GM19324 (cell line): ENCODE data around the gene AIFM3.

Source experiments
- ATAC-seq: cut with Tn5 transposase; IDR thresholded peaks from one replicate; pipeline ENCODE4 v1.9.1; 2021; ENCODE audit warnings: mild to moderate bottlenecking, moderate library complexity; ENCODE audit not compliant: unreplicated experiment, low FRiP score

The AIFM3 gene

GRCh38 chr22:20988573-20989322 is 21.7 kb downstream of the AIFM3 start:
- no peak for ATAC-seq

- ATAC-seq, result no peak
Observed at GRCh38 chr22:20989323-20990138, 22.5 kb downstream of the AIFM3 start.

GRCh38 chr22:20990184-20991180 is 23.4 kb downstream of the AIFM3 start:
- ATAC-seq, result no peak

- no peak for ATAC-seq
Observed at GRCh38 chr22:20991252-20992055, 24.4 kb downstream of the AIFM3 start.

- no peak for ATAC-seq
Observed at GRCh38 chr22:20992056-20992442, 25.0 kb downstream of the AIFM3 start.

GRCh38 chr22:20992456-20993303 is 25.6 kb downstream of the AIFM3 start:
- no peak for ATAC-seq

- ATAC-seq, result no peak
Observed at GRCh38 chr22:20993304-20994127, 26.5 kb downstream of the AIFM3 start.

- no peak for ATAC-seq
Observed at GRCh38 chr22:20994128-20994901, 27.3 kb downstream of the AIFM3 start.

GRCh38 chr22:20994902-20995241 is 27.8 kb downstream of the AIFM3 start:
- ATAC-seq, result no peak

GRCh38 chr22:20995329-20996030 is 28.4 kb downstream of the AIFM3 start:
- no peak for ATAC-seq

- no peak for ATAC-seq
Observed at GRCh38 chr22:20996031-20996410, 29.0 kb downstream of the AIFM3 start.

- ATAC-seq, result no peak
Observed at GRCh38 chr22:20996598-20997535, 29.8 kb downstream of the AIFM3 start.

- no peak for ATAC-seq
Observed at GRCh38 chr22:20997536-20998257, 30.6 kb downstream of the AIFM3 start.

GRCh38 chr22:20998411-20999336 is 31.6 kb downstream of the AIFM3 start:
- ATAC-seq, result no peak
